ENCODE measurements around the gene JAM3. TPM values are rescaled to one million over a fixed set of nuclear protein-coding genes. Genes with fewer than 3 reads are reported as not detected.
"Not testable (repeated sequence)": the region's sequence is repeated elsewhere in the genome, so short reads cannot be mapped to it uniquely, and the experiment has no call there.

The JAM3 gene
- total RNA-seq, 1 experiment from 2014 or later: 45.4 TPM

GRCh38 chr11:134100171-134100570 is 31.3 kb downstream of the JAM3 start:
- ATAC-seq: no peak
- CTCF ChIA-PET: no interaction called here
- Histone ChIP-seq H3K36me3 (ENCODE audit: control insufficient read depth, insufficient read depth, low read length) (no peaks in the 10 kb centered on the region), H3K9me3 (ENCODE audit: control insufficient read depth, insufficient read depth, low read depth, low read length) (no peaks in the 10 kb centered on the region), H3K27me3 (ENCODE audit: control insufficient read depth, insufficient read depth, low read length) (no peaks in the 10 kb centered on the region), H3K4me1 (ENCODE audit: control insufficient read depth, insufficient read depth, low read length) (no peaks in the 10 kb centered on the region), H3K27ac (ENCODE audit: low read length) (no peak overlapping the region), H3K4me3 (ENCODE audit: low read depth in 2 of 2, low read length in 2 of 2) (no peak overlapping the region)
- POLR2A ChIA-PET: no interaction called here
- TF ChIP-seq POLR2AphosphoS5 (IDR thresholded peaks at IDR 0.05; ENCODE audit: low read depth, low read length): no peak
- in situ Hi-C loops (cut with HindIII; ENCODE audit: low pct_unique_long_range_greater_than_20kb, low sequenced_read_pairs): no loop called here
- no TSS peak for BruUV-seq (replicated peaks)
- no peak for DNase-seq (ENCODE audit: low read depth, low spot score)
- intact Hi-C loops (cut with micrococcal nuclease; ENCODE audit: unreplicated experiment): no loop called here

GRCh38 chr11:134101282-134101681 is 32.4 kb downstream of the JAM3 start:
- BruUV-seq (replicated peaks): no TSS peak
- no peak for TF ChIP-seq REST (IDR thresholded peaks at IDR 0.05; ENCODE audit: insufficient read depth in 1 of 2, low read depth in 2 of 2, low read length in 1 of 2)
- TF ChIP-seq CTCF (IDR thresholded peaks at IDR 0.05): no peak
- TF ChIP-seq TCF7L2 (IDR thresholded peaks at IDR 0.05; ENCODE audit: low read depth, low read length): no peak
- TF ChIP-seq POLR2AphosphoS5 (IDR thresholded peaks at IDR 0.05; ENCODE audit: low read depth, low read length): no peak
- Histone ChIP-seq H3K36me3 (ENCODE audit: control insufficient read depth, insufficient read depth, low read length) (no peaks in the 10 kb centered on the region), H3K27ac (ENCODE audit: low read length) (no peak overlapping the region), H3K9me3 (ENCODE audit: control insufficient read depth, insufficient read depth, low read depth, low read length) (no peaks in the 10 kb centered on the region), H3K4me1 (ENCODE audit: control insufficient read depth, insufficient read depth, low read length) (no peaks in the 10 kb centered on the region), H3K4me3 (ENCODE audit: low read depth in 2 of 2, low read length in 2 of 2) (no peak overlapping the region), H3K27me3 (ENCODE audit: control insufficient read depth, insufficient read depth, low read length) (no peaks in the 10 kb centered on the region)
- in situ Hi-C loops (cut with HindIII; ENCODE audit: low pct_unique_long_range_greater_than_20kb, low sequenced_read_pairs) (no loop called here), intact Hi-C loops (cut with micrococcal nuclease; ENCODE audit: unreplicated experiment) (no loop called here)
- no peak for DNase-seq (ENCODE audit: low read depth, low spot score)
- ChIA-PET POLR2A (no interaction called here), CTCF (interaction anchor here (0.5 to 0.6 kb wide), 2 partner anchors 51 to 153 kb away, joined by 3 to 4 read pairs; no protein-coding TSS in a partner anchor)
- no peak for ATAC-seq

GRCh38 chr11:134110252-134110815 is 41.5 kb downstream of the JAM3 start:
- ATAC-seq (no peak), DNase-seq (ENCODE audit: low read depth, low spot score) (no peak)
- H3K36me3 ChIP-seq (ENCODE audit: control insufficient read depth, insufficient read depth, low read length): no peaks in the 10 kb centered on the region
- no peak for TF ChIP-seq POLR2AphosphoS5 (IDR thresholded peaks at IDR 0.05; ENCODE audit: low read depth, low read length)
- no peak for TF ChIP-seq CTCF (IDR thresholded peaks at IDR 0.05)
- no peak for TF ChIP-seq REST (IDR thresholded peaks at IDR 0.05; ENCODE audit: insufficient read depth in 1 of 2, low read depth in 2 of 2, low read length in 1 of 2)
- intact Hi-C loops (cut with micrococcal nuclease; ENCODE audit: unreplicated experiment) (no loop called here), in situ Hi-C loops (cut with HindIII; ENCODE audit: low pct_unique_long_range_greater_than_20kb, low sequenced_read_pairs) (no loop called here)
- H3K9me3 ChIP-seq (ENCODE audit: control insufficient read depth, insufficient read depth, low read depth, low read length): no peaks in the 10 kb centered on the region
- ChIA-PET POLR2A (no interaction called here), CTCF (no interaction called here)
- no TSS peak for BruUV-seq (replicated peaks)
- H3K4me3 ChIP-seq (ENCODE audit: low read depth in 2 of 2, low read length in 2 of 2): no peak overlapping the region
- H3K27me3 ChIP-seq (ENCODE audit: control insufficient read depth, insufficient read depth, low read length): no peaks in the 10 kb centered on the region
- H3K27ac ChIP-seq (ENCODE audit: low read length): no peak overlapping the region
- H3K4me1 ChIP-seq (ENCODE audit: control insufficient read depth, insufficient read depth, low read length): no peaks in the 10 kb centered on the region

- ATAC-seq; H3K36me3 ChIP-seq (ENCODE audit: control insufficient read depth, insufficient read depth, low read length); BruUV-seq (replicated peaks); CTCF ChIA-PET; H3K9me3 ChIP-seq (ENCODE audit: control insufficient read depth, insufficient read depth, low read depth, low read length); POLR2A ChIA-PET; DNase-seq (ENCODE audit: low read depth, low spot score); H3K27me3 ChIP-seq (ENCODE audit: control insufficient read depth, insufficient read depth, low read length); H3K4me3 ChIP-seq (ENCODE audit: low read depth in 2 of 2, low read length in 2 of 2); intact Hi-C loops (cut with micrococcal nuclease; ENCODE audit: unreplicated experiment); H3K4me1 ChIP-seq (ENCODE audit: control insufficient read depth, insufficient read depth, low read length); H3K27ac ChIP-seq (ENCODE audit: low read length); in situ Hi-C loops (cut with HindIII; ENCODE audit: low pct_unique_long_range_greater_than_20kb, low sequenced_read_pairs): not testable (repeated sequence)
Measured at GRCh38 chr11:134113787-134114186, 44.9 kb downstream of the JAM3 start.
